AG10803 (cell line): ENCODE results near the gene MRPS30.
"Not testable (repeated sequence)": the region's sequence is repeated elsewhere in the genome, so short reads cannot be mapped to it uniquely, and the experiment has no call there.

Source experiments
- DNase-seq: peaks from one replicate; pipeline ENCODE4 v3.0.0; 2010; ENCODE audit warnings: low read depth
- H3K4me3 ChIP-seq: 2 replicates; pipeline ENCODE4 v1.5.1; 2011; ENCODE audit warnings: mild to moderate bottlenecking, low read length, control low read depth
- TF ChIP-seq, protein P1 (sequence below): conservative IDR thresholded peaks from 2 replicates; pipeline ENCODE4 v1.5.1; 2011; ENCODE audit warnings: mild to moderate bottlenecking, low read length, control low read depth, inconsistent platforms

The MRPS30 gene

DNA sequence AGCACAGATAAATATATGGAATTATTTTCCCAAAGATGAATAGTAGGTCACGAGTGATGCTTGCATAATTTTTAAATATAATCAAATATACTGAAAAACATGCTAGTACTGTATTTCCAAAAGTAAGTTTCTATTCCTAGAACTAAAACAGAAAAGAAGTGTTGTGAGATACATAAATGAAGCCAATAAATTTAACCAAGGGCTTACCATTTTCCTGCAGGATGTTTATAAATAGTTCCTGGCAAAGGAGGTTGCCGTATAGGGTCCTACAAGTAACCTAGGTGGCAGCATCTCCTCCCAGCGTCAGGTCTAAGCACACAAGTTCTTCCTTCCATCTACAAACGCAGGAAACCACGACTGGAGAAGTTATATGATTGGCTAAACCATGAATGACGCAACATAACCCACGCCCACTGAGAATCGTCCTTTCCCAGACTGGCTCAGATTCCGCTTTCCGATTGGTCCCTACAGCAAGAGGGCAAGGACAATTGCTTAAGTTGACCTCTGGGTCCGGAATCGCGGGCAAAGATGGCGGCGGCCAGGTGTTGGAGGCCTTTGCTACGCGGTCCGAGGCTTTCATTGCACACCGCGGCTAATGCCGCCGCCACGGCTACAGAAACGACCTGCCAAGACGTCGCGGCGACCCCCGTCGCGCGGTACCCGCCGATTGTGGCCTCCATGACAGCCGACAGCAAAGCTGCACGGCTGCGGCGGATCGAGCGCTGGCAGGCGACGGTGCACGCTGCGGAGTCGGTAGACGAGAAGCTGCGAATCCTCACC lies at the start of gene MRPS30:
MRPS30 (plus strand) TSS at position 513 of the 780 bp plus-strand sequence; CDS start at position 529, 16 bp downstream.
- TF ChIP-seq, protein P1, sequence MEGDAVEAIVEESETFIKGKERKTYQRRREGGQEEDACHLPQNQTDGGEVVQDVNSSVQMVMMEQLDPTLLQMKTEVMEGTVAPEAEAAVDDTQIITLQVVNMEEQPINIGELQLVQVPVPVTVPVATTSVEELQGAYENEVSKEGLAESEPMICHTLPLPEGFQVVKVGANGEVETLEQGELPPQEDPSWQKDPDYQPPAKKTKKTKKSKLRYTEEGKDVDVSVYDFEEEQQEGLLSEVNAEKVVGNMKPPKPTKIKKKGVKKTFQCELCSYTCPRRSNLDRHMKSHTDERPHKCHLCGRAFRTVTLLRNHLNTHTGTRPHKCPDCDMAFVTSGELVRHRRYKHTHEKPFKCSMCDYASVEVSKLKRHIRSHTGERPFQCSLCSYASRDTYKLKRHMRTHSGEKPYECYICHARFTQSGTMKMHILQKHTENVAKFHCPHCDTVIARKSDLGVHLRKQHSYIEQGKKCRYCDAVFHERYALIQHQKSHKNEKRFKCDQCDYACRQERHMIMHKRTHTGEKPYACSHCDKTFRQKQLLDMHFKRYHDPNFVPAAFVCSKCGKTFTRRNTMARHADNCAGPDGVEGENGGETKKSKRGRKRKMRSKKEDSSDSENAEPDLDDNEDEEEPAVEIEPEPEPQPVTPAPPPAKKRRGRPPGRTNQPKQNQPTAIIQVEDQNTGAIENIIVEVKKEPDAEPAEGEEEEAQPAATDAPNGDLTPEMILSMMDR: peak; percentile 59
- H3K4me3 ChIP-seq: peak within 1 kb of the TSS; percentile 85
- peak; percentile 97 for DNase-seq

DNA sequence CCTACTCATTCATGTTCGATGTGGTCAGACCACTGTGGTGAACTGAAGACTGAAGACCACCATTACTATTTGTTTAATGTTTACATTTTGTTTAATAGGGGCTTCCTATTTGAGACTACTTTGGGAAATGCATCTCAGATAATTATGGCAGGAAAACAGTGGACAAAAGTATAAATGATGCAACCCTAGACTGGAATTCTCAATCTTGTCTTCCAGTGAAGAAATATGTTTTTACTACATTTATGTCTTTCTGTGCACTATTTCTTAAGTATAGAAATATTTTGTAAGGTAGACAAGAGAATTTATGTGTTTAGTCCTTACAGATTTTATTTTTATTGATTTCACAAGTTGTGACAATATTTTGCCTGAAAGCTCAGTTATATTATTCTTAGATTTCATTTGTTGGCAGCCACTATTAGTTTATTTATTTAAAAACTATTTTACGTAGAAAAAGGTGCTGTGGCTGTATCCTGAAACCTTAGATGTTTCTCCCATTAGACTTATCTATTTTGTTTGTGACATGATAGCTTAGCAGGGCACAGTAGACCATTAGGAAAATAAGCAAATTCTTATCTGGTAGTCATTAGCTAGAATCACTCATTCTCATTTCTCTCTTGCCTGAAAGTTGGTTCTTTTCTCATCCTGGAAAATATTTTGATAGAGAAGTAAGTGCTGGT lies 39.4 kb upstream of the MRPS30 start:
- TF ChIP-seq, protein P1: no peak
- DNase-seq: no peak
- no peak overlapping the region for H3K4me3 ChIP-seq

DNA sequence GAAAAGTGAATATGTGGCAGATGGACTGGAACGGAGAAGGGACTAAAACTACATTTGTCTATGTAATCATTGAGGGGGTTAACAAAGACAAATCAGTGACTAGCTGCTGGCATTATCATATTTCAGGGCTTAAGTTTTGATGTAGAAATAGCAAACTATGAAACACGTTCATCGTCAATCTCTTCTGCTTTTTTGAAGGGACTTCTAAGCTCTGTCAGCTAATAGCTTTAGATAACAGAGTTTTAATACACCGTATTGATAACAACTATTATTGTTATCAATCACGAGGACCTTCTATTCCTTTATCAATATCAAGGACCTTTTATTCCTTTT lies 38.9 kb upstream of the MRPS30 start:
- no peak overlapping the region for H3K4me3 ChIP-seq
- DNase-seq: no peak
- TF ChIP-seq, protein P1: no peak

DNA sequence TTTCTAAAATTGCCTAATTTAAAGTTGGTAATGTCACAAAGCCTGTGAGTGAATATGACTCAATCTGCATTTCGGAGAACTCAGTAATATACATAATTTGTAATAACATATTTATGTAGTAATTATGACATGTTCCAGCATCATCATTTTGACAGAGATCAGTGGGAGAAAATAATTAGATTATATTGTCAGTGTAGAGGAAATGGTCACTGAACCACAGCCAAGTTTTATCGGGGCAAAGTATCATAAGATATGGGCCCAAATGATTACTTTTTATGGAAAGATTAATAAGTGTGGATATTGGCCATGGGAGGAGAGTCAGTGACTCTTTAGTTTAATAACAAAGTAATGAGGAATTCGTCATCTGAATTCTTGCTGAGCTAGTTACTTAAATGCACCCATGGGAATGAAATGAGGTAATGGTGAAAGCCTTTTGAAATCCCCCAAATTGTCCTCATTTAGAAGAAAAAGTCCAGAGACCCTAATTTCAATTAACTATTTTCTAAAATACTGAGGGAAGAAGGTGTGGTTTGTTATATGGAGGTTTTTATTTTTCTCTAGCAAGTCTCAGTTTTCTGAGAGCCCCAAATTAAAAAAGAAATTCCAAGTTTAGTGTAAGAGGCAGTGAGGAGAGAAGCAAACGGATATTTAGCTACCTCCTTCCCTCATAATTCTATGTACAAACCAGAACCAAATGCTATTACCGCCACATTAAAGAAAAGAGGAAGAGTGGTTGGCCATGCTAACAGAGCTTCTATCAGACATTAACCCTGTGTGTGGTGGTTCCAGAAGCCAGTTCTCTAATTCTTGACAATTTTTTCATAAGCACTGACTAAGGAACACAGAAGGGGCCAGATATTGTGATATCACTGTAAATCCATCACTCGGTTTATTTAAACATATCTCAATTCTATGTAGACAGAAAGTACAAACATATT lies 37.7 kb upstream of the MRPS30 start:
- H3K4me3 ChIP-seq: no peak overlapping the region
- TF ChIP-seq, protein P1: no peak
- DNase-seq: no peak

DNA sequence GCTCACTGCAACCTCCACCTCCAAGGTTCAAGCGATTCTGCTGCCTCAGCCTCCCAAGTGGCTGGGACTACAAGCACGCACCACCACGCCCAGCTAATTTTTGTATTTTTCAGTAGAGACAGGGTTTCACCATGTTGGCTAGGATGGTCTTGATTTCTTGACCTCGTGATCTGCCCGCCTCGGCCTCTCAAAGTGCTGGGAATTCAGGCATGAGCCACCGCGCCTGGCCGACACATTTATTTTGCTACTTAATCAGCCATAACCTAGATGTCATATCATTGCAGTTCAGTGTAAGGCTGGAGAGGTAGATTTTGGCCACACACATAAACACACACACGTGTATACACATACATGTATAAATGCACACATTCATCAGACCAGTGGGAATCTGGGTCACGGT lies 36.4 kb upstream of the MRPS30 start:
- H3K4me3 ChIP-seq, DNase-seq: not testable (repeated sequence)

DNA sequence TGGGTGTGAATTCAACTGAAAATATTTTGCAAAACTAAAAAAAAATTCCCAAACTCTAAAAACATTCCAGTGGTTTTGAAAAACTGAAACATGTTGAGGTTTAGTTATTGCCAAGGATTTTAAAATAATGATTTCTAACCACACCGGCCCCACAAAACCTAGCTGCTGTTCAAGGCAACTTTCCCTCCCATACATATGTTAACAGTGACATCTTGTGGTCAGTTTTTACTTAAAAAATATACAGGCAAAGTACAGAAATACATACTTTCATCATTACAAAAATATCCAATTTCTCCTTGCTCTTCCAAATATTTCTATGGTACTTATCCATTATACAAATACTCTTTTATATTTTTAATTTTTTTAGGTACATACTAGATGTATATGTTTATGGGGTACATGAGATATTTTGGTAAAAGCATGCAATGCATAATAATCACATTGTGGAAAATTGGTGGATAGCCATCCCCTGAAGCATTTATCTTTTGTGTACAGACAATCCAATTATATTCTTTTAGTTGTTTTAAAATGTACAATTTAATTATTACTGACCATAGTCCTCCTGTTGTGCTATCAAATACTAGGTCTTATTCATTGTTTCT lies 34.4 kb upstream of the MRPS30 start:
- TF ChIP-seq, protein P1: peak; percentile 63
- no peak overlapping the region for H3K4me3 ChIP-seq
- peak; percentile 75 for DNase-seq

DNA sequence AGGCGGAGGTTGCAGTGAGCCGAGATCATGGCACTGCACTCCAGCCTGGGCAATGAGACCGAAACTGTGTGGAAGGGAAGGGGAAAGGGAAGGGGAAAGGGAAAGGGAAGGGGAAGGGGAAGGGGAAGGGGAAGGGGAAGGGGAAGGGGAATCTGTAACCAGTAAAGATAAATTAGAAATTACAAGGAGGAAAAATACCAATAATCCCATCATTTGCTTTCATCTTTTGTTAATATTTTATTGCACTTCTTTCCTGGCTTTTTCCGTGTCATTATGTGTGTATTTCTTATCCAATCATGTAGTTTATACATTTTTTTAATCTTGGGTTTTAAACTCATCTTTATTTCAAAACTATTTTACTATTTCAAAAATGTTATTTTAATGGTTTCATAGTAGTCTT lies 29.6 kb upstream of the MRPS30 start:
- H3K4me3 ChIP-seq: no peak overlapping the region
- TF ChIP-seq, protein P1: no peak
- no peak for DNase-seq
